ENCODE data around the gene NBAS.
A peak's percentile ranks its signal among the peaks of the same experiment; 100 is the strongest.

NBAS gene

DNA sequence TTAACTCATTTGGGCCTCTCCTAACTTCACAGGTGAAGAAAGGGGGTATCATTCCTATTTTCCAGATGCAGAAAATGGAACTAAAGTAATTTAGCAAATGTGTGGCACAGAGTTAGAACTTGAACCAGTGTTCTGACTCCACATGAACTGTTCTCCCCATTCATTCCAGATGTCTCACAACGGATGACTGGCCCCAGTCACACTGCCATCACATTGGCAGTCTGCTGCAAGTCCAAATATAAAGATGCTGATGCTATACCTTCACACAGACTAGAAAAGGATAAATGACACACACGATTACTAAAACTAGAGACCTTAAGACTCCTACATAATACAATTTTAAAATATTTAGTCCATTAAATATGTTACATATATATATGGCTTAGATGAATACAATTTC lies 195.7 kb downstream of the NBAS start:
- H3K4me1 ChIP-seq (ENCODE audit: control insufficient read depth, low read depth, low read length): peaks cover 19% of the 10 kb centered on the region

GRCh38 chr2:15364561-15364960 lies 196.6 kb downstream of the NBAS start:
- Histone ChIP-seq H3K27me3 (ENCODE audit: control insufficient read depth, insufficient read depth, low read length) (no peaks in the 10 kb centered on the region), H3K9ac (ENCODE audit: low read length) (no peak overlapping the region), H3K27ac (ENCODE audit: low read length) (no peak overlapping the region), H3K9me3 (ENCODE audit: control insufficient read depth, low read depth, low read length) (no peaks in the 10 kb centered on the region), H3K4me3 (ENCODE audit: low read length) (no peak overlapping the region), H3K4me1 (ENCODE audit: control insufficient read depth, low read depth, low read length) (peaks cover 19% of the 10 kb centered on the region), H3K36me3 (ENCODE audit: control insufficient read depth, low read depth, low read length) (no peaks in the 10 kb centered on the region)

More for the DNA sequence above, 195.7 kb downstream of the NBAS start:
- Histone ChIP-seq H3K9ac (ENCODE audit: low read length) (no peak overlapping the region), H3K27ac (ENCODE audit: low read length) (no peak overlapping the region), H3K9me3 (ENCODE audit: control insufficient read depth, low read depth, low read length) (no peaks in the 10 kb centered on the region), H3K4me3 (ENCODE audit: low read length) (no peak overlapping the region), H3K36me3 (ENCODE audit: control insufficient read depth, low read depth, low read length) (no peaks in the 10 kb centered on the region), H3K27me3 (ENCODE audit: control insufficient read depth, insufficient read depth, low read length) (no peaks in the 10 kb centered on the region)

DNA sequence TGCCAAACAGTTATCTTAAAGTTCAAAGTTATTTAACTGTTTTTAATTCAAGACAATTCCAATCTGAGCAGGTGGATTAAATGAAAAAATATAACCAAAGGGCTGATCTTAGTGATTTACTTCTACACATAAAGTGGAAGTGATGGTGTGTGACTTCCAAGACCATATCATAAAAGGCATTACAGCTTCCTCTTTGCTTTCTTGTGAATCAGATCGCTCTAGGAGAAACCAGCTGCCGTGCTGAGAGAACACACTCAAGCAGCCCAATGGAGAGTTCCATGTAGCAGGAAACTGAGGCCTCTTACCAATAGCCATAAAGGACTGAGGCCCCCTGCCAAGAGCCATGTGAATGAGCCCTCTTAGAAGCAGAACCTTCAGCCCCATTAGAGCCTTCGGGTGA lies 197.4 kb downstream of the NBAS start:
- no peaks in the 10 kb centered on the region for H3K36me3 ChIP-seq (ENCODE audit: control insufficient read depth, low read depth, low read length)
- no peak overlapping the region for H3K9ac ChIP-seq (ENCODE audit: low read length)

DNA sequence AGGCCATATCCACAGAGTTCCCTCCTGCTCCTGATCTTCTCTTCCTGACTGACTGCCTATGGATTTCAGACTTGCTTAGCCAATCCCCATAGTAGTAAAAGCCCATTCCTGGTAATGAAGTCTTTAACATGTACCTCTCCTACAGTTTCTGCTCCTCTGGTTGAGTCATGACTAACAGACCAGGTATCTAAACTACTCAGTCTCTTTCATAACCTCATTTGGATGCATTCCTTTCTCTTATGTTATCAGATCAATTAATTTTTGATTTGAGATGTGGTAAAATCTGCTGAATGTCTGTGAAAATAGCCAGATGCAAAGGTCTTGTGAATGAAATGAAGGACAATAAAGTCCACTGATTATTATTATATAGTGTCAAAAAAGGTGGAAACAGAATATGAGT lies 198.0 kb downstream of the NBAS start:
- no peaks in the 10 kb centered on the region for H3K36me3 ChIP-seq (ENCODE audit: control insufficient read depth, low read depth, low read length)
- peaks cover 25% of the 10 kb centered on the region for H3K4me1 ChIP-seq (ENCODE audit: control insufficient read depth, low read depth, low read length)
- no peaks in the 10 kb centered on the region for H3K27me3 ChIP-seq (ENCODE audit: control insufficient read depth, insufficient read depth, low read length)
- H3K9me3 ChIP-seq (ENCODE audit: control insufficient read depth, low read depth, low read length): no peaks in the 10 kb centered on the region
- no peak overlapping the region for H3K9ac ChIP-seq (ENCODE audit: low read length)
- no peak overlapping the region for H3K27ac ChIP-seq (ENCODE audit: low read length)
- H3K4me3 ChIP-seq (ENCODE audit: low read length): no peak overlapping the region

More for the DNA sequence above, 197.4 kb downstream of the NBAS start:
- Histone ChIP-seq H3K4me1 (ENCODE audit: control insufficient read depth, low read depth, low read length) (peaks cover 22% of the 10 kb centered on the region), H3K27ac (ENCODE audit: low read length) (no peak overlapping the region), H3K4me3 (ENCODE audit: low read length) (no peak overlapping the region), H3K9me3 (ENCODE audit: control insufficient read depth, low read depth, low read length) (no peaks in the 10 kb centered on the region), H3K27me3 (ENCODE audit: control insufficient read depth, insufficient read depth, low read length) (no peaks in the 10 kb centered on the region)

GRCh38 chr2:15359716-15360531 lies 201.2 kb downstream of the NBAS start:
- peaks cover 20% of the 10 kb centered on the region for H3K4me1 ChIP-seq (ENCODE audit: control insufficient read depth, low read depth, low read length)
- H3K27me3 ChIP-seq (ENCODE audit: control insufficient read depth, insufficient read depth, low read length): no peaks in the 10 kb centered on the region
- H3K9ac ChIP-seq (ENCODE audit: low read length): no peak overlapping the region
- no peaks in the 10 kb centered on the region for H3K36me3 ChIP-seq (ENCODE audit: control insufficient read depth, low read depth, low read length)
- H3K9me3 ChIP-seq (ENCODE audit: control insufficient read depth, low read depth, low read length): no peaks in the 10 kb centered on the region
- no peak overlapping the region for H3K4me3 ChIP-seq (ENCODE audit: low read length)
- no peak overlapping the region for H3K27ac ChIP-seq (ENCODE audit: low read length)

- Histone ChIP-seq H3K36me3 (ENCODE audit: control insufficient read depth, low read depth, low read length) (no peaks in the 10 kb centered on the region), H3K9me3 (ENCODE audit: control insufficient read depth, low read depth, low read length) (no peaks in the 10 kb centered on the region)
Observed at GRCh38 chr2:15357922-15358321, 203.2 kb downstream of the NBAS start.

GRCh38 chr2:15357186-15357585 lies 203.9 kb downstream of the NBAS start:
- H3K27ac ChIP-seq (ENCODE audit: low read length): no peak overlapping the region
- no peak overlapping the region for H3K4me3 ChIP-seq (ENCODE audit: low read length)
- no peak overlapping the region for H3K9ac ChIP-seq (ENCODE audit: low read length)
- no peaks in the 10 kb centered on the region for H3K9me3 ChIP-seq (ENCODE audit: control insufficient read depth, low read depth, low read length)
- peaks cover 23% of the 10 kb centered on the region for H3K4me1 ChIP-seq (ENCODE audit: control insufficient read depth, low read depth, low read length)
- H3K27me3 ChIP-seq (ENCODE audit: control insufficient read depth, insufficient read depth, low read length): no peaks in the 10 kb centered on the region
- H3K36me3 ChIP-seq (ENCODE audit: control insufficient read depth, low read depth, low read length): no peaks in the 10 kb centered on the region

More at GRCh38 chr2:15357922-15358321, 203.2 kb downstream of the NBAS start:
- Histone ChIP-seq H3K27me3 (ENCODE audit: control insufficient read depth, insufficient read depth, low read length) (no peaks in the 10 kb centered on the region), H3K4me1 (ENCODE audit: control insufficient read depth, low read depth, low read length) (peaks cover 23% of the 10 kb centered on the region), H3K4me3 (ENCODE audit: low read length) (no peak overlapping the region), H3K27ac (ENCODE audit: low read length) (peak overlapping the region; percentile 59), H3K9ac (ENCODE audit: low read length) (no peak overlapping the region)

DNA sequence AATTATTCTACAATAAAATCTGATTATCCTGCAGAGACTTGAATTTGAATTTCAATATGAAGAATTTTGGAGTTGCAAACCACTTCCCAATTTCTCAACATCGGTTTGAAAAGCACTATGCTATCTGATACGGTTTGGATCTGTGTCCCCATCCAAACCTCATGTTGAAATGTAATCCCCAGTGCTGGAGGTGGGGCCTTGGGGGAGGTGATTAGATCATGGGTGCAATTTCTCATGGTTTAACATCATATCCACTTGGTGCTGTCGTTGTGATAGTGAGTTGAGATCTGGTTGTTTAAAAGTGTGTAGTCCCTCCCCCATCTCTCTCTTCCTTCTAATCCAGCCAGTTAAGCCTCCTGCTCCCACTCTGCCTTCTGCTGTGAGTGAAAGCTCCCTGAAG lies 205.7 kb downstream of the NBAS start:
- no peaks in the 10 kb centered on the region for H3K36me3 ChIP-seq (ENCODE audit: control insufficient read depth, low read depth, low read length)
- no peaks in the 10 kb centered on the region for H3K27me3 ChIP-seq (ENCODE audit: control insufficient read depth, insufficient read depth, low read length)
- no peak overlapping the region for H3K9ac ChIP-seq (ENCODE audit: low read length)
- no peak overlapping the region for H3K4me3 ChIP-seq (ENCODE audit: low read length)
- no peak overlapping the region for H3K27ac ChIP-seq (ENCODE audit: low read length)
- H3K9me3 ChIP-seq (ENCODE audit: control insufficient read depth, low read depth, low read length): no peaks in the 10 kb centered on the region
- H3K4me1 ChIP-seq (ENCODE audit: control insufficient read depth, low read depth, low read length): peaks cover 23% of the 10 kb centered on the region

DNA sequence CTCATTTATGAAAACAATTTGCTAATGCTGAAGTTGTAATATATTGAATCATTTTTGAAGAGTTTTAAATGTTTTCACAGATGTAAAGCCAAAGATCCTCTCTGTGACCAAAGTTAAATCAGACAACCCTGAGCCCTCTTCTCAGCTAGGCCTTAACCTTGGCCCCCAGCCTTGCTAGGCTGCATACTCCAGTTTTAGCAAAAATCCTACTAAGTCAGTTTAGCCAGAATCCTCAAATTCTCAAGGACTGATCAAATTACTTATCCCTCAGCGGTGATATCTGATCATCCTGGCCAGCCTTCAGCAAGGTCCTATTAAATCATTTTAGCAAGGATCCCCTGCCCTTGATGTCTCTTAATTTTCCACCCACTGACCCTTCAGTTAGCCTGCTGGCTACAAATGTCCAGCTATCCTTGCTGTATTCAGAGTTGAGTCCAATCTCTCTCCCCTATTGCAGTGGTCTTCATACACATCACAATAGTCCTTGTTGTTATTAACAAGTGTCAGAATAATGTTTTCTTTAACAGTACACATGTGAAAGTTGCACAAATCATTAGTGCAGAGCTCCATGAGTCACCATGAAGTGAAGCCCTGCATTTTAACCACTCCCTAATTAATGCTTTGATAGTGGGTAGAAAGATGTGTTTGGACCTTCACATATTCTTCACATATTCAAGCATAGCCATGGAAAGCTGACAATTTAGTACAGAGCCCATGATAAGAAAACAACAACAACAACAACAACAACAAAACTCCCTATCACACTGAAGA lies 206.4 kb downstream of the NBAS start:
- no peak overlapping the region for H3K27ac ChIP-seq (ENCODE audit: low read length)
- no peaks in the 10 kb centered on the region for H3K36me3 ChIP-seq (ENCODE audit: control insufficient read depth, low read depth, low read length)
- H3K27me3 ChIP-seq (ENCODE audit: control insufficient read depth, insufficient read depth, low read length): no peaks in the 10 kb centered on the region
- H3K9me3 ChIP-seq (ENCODE audit: control insufficient read depth, low read depth, low read length): no peaks in the 10 kb centered on the region
- H3K9ac ChIP-seq (ENCODE audit: low read length): no peak overlapping the region
- no peak overlapping the region for H3K4me3 ChIP-seq (ENCODE audit: low read length)
- H3K4me1 ChIP-seq (ENCODE audit: control insufficient read depth, low read depth, low read length): peaks cover 23% of the 10 kb centered on the region

- H3K9ac ChIP-seq (ENCODE audit: low read length): no peak overlapping the region
- H3K4me1 ChIP-seq (ENCODE audit: control insufficient read depth, low read depth, low read length): peaks cover 9% of the 10 kb centered on the region
- no peaks in the 10 kb centered on the region for H3K36me3 ChIP-seq (ENCODE audit: control insufficient read depth, low read depth, low read length)
- no peak overlapping the region for H3K27ac ChIP-seq (ENCODE audit: low read length)
- H3K4me3 ChIP-seq (ENCODE audit: low read length): no peak overlapping the region
- no peaks in the 10 kb centered on the region for H3K9me3 ChIP-seq (ENCODE audit: control insufficient read depth, low read depth, low read length)
- no peaks in the 10 kb centered on the region for H3K27me3 ChIP-seq (ENCODE audit: control insufficient read depth, insufficient read depth, low read length)
Observed at GRCh38 chr2:15352363-15352762, 208.8 kb downstream of the NBAS start.

- Histone ChIP-seq H3K9me3 (ENCODE audit: control insufficient read depth, low read depth, low read length) (no peaks in the 10 kb centered on the region), H3K4me1 (ENCODE audit: control insufficient read depth, low read depth, low read length) (no peaks in the 10 kb centered on the region), H3K27ac (ENCODE audit: low read length) (no peak overlapping the region), H3K36me3 (ENCODE audit: control insufficient read depth, low read depth, low read length) (no peaks in the 10 kb centered on the region), H3K9ac (ENCODE audit: low read length) (no peak overlapping the region), H3K27me3 (ENCODE audit: control insufficient read depth, insufficient read depth, low read length) (no peaks in the 10 kb centered on the region), H3K4me3 (ENCODE audit: low read length) (no peak overlapping the region)
Observed at GRCh38 chr2:15348636-15349035, 212.5 kb downstream of the NBAS start.

Measured in iPS-18a (cell line).